Measurements from ENCODE around the gene LMNTD2.

Gene LMNTD2

DNA sequence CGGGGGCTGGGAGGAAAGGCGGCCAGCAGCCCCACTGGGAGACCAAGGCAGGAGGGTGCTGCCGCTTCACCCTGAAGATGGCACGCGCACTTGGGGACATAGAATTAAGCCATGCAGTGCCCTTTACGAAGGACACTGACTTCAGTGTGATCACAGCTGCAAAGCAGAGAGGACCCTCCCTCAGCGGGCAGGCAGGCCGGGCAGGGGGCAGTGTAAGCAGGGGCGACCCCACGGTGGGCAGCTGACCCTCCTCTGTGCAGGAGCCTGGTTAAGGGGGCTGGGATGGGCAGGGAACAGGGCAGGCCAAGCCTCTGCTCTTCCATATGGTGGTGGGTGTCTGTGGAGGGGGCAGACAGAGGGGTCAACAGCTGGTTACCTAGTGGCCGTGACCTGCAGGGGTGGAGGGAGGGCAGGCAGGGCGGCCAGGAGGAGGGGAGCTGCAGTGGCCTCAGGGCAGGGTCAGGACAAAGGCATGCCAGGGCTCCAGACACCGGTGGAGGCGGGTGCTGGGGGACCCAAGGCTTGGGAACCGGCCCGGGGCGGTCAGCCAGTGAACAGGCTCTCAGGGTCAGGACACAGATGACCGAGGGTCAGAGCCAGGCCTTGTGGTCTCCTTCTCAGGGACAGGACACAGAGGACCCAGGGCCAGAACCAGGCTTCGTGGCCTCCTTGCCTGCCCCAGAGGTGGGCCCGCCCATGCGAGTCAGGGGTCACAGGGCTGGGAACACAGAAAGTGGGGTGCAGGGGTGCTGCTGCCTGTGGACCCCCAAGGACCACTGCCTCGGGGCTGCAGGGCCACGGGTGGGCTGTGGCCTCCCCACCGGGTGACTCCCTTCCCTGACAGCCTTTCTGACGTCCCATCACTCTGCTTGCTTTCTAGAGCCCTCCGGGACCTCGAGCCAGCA is 7.2 kb downstream of the LMNTD2 start:
- DNase-seq (ENCODE audit: low spot score) = no peak

DNA sequence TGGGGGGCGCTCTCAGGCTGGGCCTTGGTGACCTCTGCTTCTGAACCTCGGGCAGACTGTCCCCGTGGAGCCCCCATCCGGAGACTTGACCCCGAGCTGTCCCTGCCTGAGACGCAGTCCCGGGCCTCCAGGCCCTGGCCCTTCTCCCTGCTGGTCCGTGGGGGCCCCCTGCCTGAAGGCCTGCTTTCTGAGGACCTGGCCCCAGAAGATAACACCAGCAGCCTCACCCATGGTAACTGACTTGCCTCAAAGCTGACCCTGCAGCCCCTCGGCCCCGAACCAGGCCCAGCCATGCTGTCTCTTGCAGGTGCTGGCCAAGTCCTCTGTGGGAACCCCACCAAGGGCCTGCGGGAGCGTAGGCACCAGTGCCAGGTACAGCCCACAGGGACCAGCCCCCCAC is 8.9 kb downstream of the LMNTD2 start:
- no peak for DNase-seq (ENCODE audit: low spot score)

DNA sequence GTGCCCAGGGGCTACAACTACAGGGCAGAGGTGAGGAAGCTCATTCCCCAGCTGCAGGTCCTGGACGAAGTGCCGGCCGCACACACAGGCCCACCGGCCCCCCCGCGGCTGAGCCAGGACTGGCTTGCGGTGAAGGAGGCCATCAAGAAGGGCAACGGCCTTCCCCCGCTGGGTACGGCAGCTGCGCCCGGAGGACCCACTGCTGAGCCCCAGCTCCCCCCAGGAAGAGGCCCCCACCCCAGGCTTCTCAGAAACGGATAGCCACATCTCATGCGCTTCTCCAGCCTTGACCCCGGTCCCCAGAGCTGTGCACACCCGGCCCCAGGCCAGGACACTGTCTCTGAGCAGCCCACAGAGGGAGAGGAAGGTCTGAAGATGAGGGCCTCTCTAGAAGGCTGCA is 9.4 kb downstream of the LMNTD2 start:
- no peak for DNase-seq (ENCODE audit: low spot score)

DNA sequence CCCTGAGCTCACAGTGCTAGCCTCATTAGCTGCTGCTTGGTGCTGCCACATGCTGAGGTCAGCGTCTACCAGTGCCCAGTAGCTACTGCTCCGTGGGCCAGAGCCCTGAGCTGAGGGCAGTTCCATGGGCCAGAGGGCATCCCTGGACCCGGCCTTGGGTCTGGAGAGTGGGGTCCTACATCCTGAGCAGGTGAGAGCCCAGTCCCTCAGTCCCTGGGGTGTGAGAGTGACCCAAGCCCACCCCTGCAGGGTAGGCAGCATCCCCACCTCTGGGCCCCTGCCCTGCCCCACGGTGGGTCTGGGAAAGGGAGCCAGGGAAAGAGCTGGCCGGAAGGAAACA is 9.8 kb downstream of the LMNTD2 start:
- DNase-seq (ENCODE audit: low spot score) = no peak

DNA sequence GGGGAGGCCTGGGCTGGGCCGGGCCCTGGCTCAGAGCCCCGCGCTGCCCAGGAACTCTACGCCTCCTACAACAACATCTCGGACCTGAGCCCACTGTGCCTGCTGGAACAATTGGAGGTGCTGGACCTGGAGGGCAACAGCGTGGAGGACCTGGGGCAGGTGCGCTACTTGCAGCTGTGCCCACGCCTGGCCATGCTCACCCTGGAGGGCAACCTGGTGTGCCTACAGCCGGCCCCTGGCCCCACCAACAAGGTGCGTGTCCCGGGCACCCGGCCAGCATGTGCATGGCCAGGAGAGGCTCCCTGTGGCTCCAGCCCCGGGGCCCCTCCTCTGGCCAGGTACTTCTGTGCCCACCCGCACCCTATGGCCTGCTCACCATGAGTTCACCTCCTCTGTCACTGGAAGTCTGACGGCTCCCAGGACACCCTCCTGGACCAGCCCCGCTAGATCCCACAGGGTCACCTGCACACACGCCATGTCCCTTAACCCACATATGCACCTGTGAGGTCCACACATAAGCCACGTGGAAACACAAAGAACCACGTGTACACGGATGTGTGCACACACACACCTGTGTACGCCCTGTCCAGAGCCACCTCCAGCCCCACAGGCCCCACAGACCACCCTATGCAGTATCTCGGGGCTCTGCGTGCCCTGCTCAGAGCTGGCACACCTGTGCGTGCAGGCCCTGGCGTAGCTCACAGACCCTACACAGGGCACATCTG is 10.4 kb downstream of the LMNTD2 start:
- DNase-seq (ENCODE audit: low spot score) = no peak

DNA sequence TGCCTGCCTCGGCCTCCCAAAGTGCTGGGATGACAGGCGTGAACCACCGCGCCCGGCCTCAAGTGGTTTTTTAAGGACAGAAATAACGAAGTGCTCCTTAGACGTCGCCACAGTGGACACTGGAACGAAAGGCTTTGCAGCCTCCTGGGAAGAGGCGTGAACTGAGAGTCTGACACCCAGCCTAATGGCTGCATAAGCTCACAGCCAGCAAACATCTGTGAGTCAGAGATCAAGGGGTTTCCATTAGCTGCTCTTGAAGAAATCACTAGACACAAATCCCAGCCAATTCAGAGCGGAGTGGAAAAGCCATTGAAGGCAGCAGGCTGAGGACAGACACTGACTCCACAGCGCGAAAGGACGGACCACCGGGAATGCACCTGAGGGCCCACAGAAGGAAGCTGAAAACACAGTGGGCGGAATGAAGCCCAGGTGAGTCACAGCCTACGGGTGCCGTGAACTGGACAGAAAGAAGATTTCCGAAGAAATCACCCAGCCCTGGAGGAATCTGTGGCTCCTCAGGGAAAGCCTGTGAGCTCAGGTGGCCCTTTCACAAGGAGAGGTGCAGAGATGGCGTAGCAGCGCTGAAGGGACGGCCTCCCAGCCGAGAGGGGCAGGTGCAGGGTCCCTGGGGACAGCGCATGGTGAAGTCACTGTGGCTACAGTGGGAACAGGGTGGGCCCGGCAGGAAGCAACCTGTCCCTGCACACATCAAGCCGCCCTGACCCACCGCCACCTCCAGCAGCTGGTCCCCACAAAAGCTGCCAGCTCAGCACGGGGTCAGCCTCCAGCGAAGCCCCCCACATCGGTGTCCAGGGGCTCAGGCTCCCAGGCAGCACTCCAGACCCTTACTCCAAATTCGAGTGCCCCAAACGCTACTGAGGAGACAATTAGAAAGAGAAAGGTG is 11.6 kb downstream of the LMNTD2 start:
- no peak for DNase-seq (ENCODE audit: low spot score)

DNA sequence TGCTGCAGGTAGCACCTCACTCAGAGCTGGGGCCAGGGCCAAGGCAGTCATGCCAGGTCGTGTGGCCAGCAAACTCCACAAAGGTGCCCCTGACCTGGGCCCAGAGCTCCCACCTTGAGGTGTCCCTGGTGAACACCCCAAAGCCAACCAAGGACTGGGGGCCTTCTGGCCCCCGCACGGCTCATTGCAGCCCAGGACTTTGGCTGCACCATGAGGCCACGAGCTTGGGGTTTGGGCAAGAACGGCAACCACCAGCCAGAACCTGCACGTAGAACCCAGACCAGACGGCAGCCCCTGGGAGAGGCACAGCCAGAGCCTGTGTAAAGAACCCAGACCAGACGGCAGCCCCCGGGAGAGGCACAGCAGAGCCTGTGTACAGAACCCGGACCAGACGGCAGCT is 15.4 kb downstream of the LMNTD2 start:
- DNase-seq (ENCODE audit: low spot score) = no peak

DNA sequence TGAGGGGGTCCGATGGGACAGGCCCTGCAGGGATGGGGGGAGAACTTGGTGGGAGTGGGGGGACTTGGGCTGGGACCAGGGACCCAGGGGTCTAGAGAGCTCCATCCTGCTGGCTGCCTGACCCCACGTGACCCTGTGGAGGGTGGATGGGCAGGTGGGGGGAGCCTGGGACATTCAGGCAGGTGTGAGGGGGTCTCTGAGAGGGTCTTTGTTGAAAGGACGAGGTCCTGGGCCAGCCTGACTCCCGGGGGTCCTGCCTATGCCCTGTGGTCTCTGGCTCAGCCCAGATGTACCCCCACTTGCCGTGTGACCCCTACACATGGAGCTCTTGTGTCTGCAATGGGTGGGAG is 15.7 kb downstream of the LMNTD2 start:
- DNase-seq (ENCODE audit: low spot score) = no peak

DNA sequence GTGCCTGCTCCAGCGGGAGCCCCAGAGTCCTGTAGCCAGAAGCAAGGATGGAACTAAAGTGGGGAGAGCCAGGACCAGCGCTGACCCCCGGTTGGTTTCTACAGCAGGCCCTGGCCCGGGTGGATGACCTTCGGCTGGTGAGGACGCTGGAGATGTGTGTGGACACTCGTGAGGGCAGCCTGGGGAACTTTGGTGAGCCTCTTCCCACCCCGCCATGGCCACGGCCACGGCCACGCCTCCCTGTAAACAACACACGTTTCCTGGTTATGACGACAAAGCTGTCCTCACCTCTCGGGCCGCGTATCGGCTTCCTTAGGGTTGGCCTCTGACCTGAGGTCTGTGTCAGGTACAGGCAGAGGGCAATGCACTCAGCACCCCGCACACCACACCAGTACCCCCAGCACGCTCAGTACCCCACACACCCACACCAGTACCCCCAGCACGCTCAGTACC is 19.1 kb downstream of the LMNTD2 start:
- DNase-seq (ENCODE audit: low spot score) = no peak

DNA sequence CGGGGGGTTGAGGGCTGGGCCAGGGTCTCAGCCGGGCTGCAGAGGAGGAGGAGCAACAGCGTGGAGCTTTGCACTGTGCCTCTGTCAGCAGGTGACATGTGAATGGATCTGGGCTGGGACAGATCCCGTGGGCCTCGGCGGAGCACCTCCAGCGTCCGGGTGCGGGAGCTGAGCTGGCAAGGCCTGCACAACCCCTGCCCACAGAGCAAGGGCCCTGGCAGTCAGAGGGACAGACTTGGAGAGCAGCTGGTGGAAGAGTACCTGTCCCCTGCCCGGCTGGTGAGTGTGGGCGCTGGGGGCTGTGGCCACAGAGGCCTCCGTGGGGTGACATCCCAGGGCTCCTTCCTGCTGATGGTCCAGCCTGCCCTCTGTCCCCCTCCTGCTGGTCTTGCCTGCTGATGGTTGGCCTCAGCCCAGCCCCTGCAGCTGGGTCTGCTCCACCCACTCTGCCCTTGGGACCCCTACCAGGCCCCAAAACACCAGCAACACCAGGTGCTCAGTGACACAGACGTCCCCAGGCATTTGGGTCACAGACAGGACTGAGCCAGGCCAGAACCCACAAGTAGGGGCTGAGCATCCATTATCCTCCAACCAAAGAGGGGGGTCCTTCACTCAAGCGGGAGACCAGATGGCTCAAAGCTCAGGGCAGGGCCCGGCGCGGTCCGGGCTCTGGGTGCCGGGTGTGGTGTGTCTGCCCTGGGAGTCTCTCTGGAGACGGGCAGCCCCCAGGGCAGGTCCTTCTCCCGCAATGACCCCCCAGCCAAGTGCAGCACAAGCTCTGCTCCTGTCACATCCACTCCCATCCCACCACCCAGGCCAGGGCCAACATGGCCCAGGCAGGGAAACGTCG is 19.7 kb downstream of the LMNTD2 start:
- no peak for DNase-seq (ENCODE audit: low spot score)

DNA sequence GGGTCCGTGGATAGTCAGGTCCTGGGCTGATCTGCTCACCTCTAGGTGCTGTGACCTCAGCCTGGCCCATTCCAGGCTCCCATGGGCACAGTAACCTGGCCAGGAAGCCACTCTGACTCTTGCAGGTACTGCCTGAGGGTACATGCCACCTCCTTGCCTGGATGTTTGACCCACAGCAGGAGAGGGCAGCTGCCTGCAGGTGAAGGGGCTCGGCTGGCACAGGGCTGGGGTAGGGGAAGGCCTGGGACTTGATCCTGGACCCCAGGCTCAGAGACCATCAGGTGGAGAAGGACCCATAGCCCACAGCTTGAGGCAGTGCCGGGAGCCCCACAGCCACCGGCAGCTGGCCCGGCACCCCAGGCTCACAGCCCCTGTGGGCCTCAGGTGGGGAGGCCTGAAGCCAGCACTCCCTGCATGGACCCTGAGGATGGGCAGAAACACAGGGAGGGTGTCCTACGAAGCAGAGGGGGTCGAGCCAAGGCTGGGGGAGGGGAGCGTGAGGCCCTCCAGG is 20.5 kb downstream of the LMNTD2 start:
- DNase-seq (ENCODE audit: low spot score) = no peak

DNA sequence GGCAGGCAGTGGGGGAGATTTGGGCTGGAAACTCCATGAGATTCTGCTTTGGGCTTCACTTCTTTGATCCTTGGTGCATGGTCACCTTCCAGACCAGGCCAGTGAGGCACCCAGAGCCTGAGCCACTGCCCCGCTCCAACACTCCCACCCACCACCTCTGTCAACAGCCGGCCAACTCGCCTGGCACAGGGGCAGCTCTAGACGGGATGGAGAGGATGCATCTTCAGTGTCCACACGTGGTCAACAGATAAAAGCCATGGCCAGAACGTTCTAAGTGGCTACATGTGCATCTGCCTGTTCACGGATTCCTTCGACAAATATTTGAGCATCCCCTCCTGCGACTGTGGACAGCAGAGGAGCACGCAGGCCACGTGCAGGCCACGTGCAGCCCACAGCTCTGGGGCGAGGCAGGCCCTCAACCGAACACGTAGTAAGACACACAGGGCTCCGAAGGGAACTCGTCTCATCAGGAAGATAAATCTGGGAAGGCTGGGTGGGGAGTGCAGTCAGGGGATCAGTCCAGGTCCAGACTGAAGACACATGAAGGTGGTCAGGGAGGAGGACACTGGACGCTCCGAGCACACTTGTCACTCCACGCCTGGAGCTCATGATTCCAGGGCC is 22.0 kb downstream of the LMNTD2 start:
- no peak for DNase-seq (ENCODE audit: low spot score)

DNA sequence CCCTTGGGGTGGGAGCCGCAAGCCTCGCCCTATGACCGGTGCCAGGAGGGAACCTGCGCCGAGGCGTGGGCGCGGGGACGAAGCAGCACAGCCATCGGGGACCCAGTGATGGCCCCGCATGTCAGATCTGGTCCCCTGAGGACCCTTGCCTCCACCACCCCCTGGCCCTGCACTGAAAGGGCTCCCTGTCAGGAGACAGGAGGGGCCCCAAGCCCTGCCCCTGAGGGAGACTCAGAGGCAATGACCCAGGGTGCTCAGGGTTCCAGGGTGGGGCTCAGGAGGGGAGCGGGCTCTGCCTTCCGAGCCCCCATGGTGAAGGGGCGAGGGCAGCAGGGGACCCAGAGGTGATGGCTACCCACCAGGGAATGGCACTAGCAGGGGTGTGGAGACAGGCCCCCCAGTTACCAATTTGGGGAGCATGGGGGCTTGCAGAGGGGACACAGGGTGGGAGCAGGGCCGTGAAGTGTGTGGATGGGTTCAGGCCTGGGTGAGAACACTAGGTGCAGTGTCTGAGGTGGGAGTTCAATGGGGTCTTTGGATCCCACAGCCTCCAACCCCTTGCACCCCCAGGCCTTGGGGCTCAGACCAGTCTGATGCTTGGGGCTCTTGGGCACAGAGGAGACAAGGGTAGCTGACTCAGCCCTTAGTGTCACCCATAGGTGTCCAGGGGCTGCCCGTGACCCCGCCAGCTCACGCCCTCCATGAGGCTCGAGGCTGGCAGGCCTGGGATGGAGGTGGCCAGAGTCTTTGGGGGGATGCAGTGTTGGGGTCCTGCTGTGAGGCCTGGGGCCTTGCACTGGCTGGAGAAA is 22.7 kb downstream of the LMNTD2 start:
- DNase-seq (ENCODE audit: low spot score) = no peak

DNA sequence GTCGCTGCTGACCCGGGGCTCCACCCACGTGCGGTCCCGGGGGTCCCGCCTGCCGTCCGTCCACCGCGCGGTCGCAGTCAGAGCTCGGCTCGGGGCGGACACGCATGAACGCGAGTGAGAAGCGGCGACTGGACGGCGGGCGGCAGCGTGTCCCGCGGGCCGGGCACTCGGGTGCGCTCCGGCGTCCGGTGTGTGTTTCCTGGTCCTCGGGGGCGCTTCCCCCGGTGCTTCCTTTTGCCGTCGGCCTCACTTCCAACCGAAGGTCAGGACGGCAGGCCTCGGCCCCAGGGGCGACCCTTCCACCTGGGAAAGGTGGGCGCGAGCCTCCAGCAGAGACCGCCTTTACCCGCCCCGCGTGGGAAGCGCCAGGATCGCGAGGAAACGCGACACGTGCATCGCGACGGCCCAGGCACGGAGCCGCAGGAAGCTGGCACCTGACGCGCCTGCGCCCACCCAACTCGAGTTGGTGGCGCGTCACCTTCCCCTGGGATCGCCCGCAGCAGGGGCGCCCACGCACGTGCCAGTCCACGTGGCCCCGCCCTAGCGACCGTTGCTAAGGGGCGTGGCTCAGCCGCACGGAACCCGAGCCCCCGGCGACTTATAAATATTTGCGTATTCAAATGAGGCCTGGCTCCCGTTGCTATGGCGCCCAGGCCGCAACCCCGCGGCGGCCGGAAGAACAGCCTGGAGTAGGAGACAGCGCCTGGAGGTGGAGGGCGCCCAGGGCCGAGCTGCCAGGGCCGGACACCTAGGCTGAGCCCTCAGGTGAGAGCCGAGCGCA is 23.5 kb downstream of the LMNTD2 start, which contains the start of gene LRRC56:
LRRC56 (plus strand) TSS at position 687 of the 781 bp plus-strand sequence. CDS start 3,158 bp downstream, outside the sequence.
- peak; percentile 92 for DNase-seq (ENCODE audit: low spot score)

DNA sequence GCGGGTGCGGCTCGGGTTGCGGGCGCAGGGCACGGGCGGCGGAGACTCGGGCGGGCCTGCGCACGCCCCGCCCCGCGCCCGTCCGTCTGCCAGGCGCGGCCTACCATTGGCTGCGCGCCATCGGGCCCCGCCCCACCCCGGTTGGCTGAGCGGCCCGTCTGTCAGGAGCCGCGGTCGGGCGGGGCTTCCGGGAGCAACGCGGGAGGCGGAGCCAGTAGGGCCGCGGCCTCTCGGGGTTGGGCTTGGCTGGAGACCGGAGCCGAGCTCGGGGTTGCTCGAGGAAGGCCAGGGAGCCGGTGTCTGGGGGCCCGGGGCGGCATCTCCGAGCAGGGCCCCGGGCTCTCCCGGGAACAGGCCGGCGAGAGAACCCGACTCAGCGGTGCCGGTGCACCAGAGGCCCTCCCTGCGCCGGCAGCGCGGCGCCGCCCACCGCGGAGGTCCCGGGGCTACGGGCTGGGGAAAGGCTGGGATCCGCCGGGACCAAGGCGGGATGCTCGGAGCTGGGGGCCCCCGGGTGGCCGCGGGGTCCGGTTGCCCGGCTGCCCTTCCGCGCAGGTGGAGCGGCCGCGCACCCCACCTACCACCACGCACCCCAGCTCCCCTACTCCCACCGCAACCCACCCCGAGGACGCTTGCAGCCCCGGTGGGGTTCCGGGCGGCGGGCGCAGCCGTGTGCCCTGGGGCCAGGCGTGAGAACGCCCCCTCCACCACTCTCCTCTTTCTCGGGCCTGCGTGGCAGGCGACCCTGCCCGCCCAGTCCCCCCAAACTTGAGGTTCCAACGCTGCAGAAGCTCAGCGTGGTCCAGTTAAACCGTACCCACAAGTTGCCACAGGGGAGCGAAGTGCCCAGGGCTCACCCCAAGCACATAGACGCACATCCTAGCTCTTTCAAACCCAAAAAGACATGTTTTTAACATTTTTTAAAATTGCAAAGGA is 24.8 kb downstream of the LMNTD2 start, which contains the start of gene HRAS:
HRAS (minus strand) TSS at position 58 of the 936 bp plus-strand sequence.
- peak; percentile 93 for DNase-seq (ENCODE audit: low spot score)

DNA sequence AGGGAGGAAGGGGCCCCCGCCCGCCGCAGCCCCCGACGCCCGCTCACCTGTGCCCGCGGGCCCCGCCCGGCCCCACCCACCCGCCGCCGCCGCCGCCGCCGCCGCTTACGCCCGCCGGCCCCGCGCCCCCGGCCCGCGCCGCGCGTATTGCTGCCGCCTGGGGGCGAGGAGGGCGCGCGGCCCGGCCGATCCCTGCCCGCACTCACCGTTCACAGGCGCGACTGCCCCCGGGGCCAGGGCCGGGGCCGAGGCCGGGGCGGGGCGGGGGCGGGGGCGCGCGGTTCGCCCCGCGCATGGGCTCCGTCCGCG is 25.4 kb downstream of the LMNTD2 start:
- no peak for DNase-seq (ENCODE audit: low spot score)

DNA sequence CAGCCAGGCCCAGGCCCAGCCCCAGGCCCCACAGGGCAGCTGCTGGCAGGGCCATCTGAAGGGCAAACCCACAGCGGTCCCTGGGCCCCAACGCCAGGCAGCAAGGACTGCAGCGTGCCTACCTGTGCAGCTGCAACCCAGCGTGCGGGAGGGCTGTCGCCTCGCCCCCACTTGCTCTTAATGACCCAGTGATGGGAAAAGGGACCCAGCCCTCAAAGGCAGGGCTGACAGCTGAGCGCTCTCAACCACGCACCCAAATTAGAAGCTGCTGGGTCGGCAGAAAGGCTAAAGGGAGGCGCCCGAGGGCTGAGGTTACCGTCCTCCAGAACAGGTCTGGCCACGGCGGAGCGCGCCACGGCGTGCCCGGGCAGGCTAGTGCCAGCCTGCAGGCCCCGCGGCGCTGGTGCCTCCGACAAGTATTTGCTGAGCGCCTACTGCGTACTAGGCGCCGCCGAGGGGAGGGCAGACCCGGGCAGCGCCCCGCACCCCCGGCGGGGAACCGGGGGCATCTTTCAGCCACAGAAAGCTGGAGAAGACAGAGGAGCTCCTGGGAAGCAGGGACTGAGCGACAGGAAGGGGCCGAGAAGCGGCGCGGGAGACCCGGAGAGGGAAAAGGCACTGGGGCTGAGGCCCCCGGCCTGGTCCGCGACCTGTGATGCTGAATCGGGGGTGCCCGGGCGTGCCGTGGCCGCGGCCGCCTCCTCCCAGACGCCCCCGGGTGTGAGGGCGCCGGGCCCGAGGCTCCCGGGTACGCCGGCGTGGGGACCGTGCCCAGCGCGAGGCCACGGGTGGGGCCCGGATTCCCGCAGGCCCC is 25.9 kb downstream of the LMNTD2 start:
- peak; percentile 37 for DNase-seq (ENCODE audit: low spot score)
